ENCODE data around the gene CNTD1. TPM values are rescaled to one million over a fixed set of nuclear protein-coding genes. Genes with fewer than 3 reads are reported as not detected.
"Not testable (repeated sequence)": the region's sequence is repeated elsewhere in the genome, so short reads cannot be mapped to it uniquely, and the experiment has no call there.

Gene CNTD1

GRCh38 chr17:42856516-42856915 lies 57.9 kb downstream of the CNTD1 start:
- H2AK5ac ChIP-seq (ENCODE audit: low read length); H3K27ac ChIP-seq (ENCODE audit: low read depth, low read length); H4K8ac ChIP-seq (ENCODE audit: low read depth, low read length); H3K4me1 ChIP-seq (ENCODE audit: control insufficient read depth, low read depth, low read length); H3K27me3 ChIP-seq (ENCODE audit: insufficient read depth, low read length, poor library complexity); H3K18ac ChIP-seq (ENCODE audit: low read length); H3K4me2 ChIP-seq (ENCODE audit: low read length); H2BK5ac ChIP-seq (ENCODE audit: low read length); H3K79me1 ChIP-seq (ENCODE audit: low read length); H3K36me3 ChIP-seq (ENCODE audit: control insufficient read depth, insufficient read depth, low read length); H3K23ac ChIP-seq (ENCODE audit: low read length); H3K79me2 ChIP-seq (ENCODE audit: control insufficient read depth, insufficient read depth, low read length); H2BK120ac ChIP-seq (ENCODE audit: low read depth, low read length); H3K4me3 ChIP-seq (ENCODE audit: low read length); H2BK15ac ChIP-seq (replicated peaks; ENCODE audit: low read depth); H3K9ac ChIP-seq (ENCODE audit: low read length); H4K5ac ChIP-seq (ENCODE audit: low read length); H3K4ac ChIP-seq (ENCODE audit: low read depth, low read length); DNase-seq; H3K56ac ChIP-seq (ENCODE audit: low read length): not testable (repeated sequence)
- no CpG with 5 or more reads among the region's 8 CpGs for WGBS (ENCODE audit: extremely low coverage, insufficient coverage, low lambda C conversion rate)

- no peak overlapping the region for H4K8ac ChIP-seq (ENCODE audit: low read depth, low read length)
- H3K18ac ChIP-seq (ENCODE audit: low read length), result no peak overlapping the region
- no peak overlapping the region for H3K27ac ChIP-seq (ENCODE audit: low read depth, low read length)
- H3K23ac ChIP-seq (ENCODE audit: low read length), result no peak overlapping the region
- no peak overlapping the region for H3K4ac ChIP-seq (ENCODE audit: low read depth, low read length)
- no peaks in the 10 kb centered on the region for H3K79me1 ChIP-seq (ENCODE audit: low read length)
- H3K4me3 ChIP-seq (ENCODE audit: low read length), result no peak overlapping the region
- no peaks in the 10 kb centered on the region for H3K27me3 ChIP-seq (ENCODE audit: insufficient read depth, low read length, poor library complexity)
- no peak overlapping the region for H3K4me2 ChIP-seq (ENCODE audit: low read length)
- no peaks in the 10 kb centered on the region for H3K4me1 ChIP-seq (ENCODE audit: control insufficient read depth, low read depth, low read length)
- H3K79me2 ChIP-seq (ENCODE audit: control insufficient read depth, insufficient read depth, low read length), result no peaks in the 10 kb centered on the region
- H2AK5ac ChIP-seq (ENCODE audit: low read length), result no peak overlapping the region
- H4K5ac ChIP-seq (ENCODE audit: low read length), result no peak overlapping the region
- DNase-seq, result no peak
- H2BK5ac ChIP-seq (ENCODE audit: low read length), result no peak overlapping the region
- no peak overlapping the region for H2BK15ac ChIP-seq (replicated peaks; ENCODE audit: low read depth)
- no peak overlapping the region for H3K9ac ChIP-seq (ENCODE audit: low read length)
- H2BK120ac ChIP-seq (ENCODE audit: low read depth, low read length), result no peak overlapping the region
- no peaks in the 10 kb centered on the region for H3K36me3 ChIP-seq (ENCODE audit: control insufficient read depth, insufficient read depth, low read length)
- H3K56ac ChIP-seq (ENCODE audit: low read length), result no peak overlapping the region
- WGBS (ENCODE audit: extremely low coverage, insufficient coverage, low lambda C conversion rate), result no CpG with 5 or more reads among the region's 1 CpG
These were observed 58.7 kb downstream of the CNTD1 start for GRCh38 chr17:42857389-42857788.

Small RNAs within 50 kb of the gene (small RNA-seq; reads per million reads assigned to genes)
- gene HMGN2P15 (ENCODE audit: insufficient read depth) (not detected), gene MIR6781 (ENCODE audit: insufficient read depth) (0.90 reads per million)

Data from mesendoderm (in vitro differentiated cells).